Fibroblast of villous mesenchyme (primary cell): ENCODE data around the gene EEF1A2. TPM values are rescaled to one million over a fixed set of nuclear protein-coding genes. Genes with fewer than 3 reads are reported as not detected.

Experiments used
- DNase-seq: peaks from one replicate; pipeline ENCODE4 v3.0.0-alpha.2; 2010; ENCODE audit warnings: low read depth
- H3K4me3 ChIP-seq: 2 replicates; pipeline ENCODE4 v1.5.1; 2011; ENCODE audit warnings: low read depth, mild to moderate bottlenecking, low read length
- CTCF ChIP-seq: IDR thresholded peaks from 2 replicates; pipeline ENCODE4 v1.5.1; 2012; ENCODE audit warnings: low read depth, mild to moderate bottlenecking, low read length; ENCODE audit not compliant: insufficient read depth
- total RNA-seq: library from RNA; depleted of rRNA; stranded (reverse); fragments of >200 nt; gene quantifications from 2 replicates; pipeline ENCODE4 v1.2.3, GENCODE V29; 2012

EEF1A2 gene
- total RNA-seq, 1 donor: 0.43 TPM

- no peak for TF ChIP-seq CTCF
- no peak for DNase-seq
- H3K4me3 ChIP-seq: no peak overlapping the region
Observed at GRCh38 chr20:63504642-63505041, 5.8 kb upstream of the EEF1A2 start.

GRCh38 chr20:63503524-63503923 is 4.6 kb upstream of the EEF1A2 start:
- no peak for DNase-seq
- H3K4me3 ChIP-seq: no peak overlapping the region
- TF ChIP-seq CTCF: no peak

- no peak for DNase-seq
- no peak overlapping the region for H3K4me3 ChIP-seq
- TF ChIP-seq CTCF: no peak
Observed at GRCh38 chr20:63502671-63503172, 3.8 kb upstream of the EEF1A2 start.

- no peak overlapping the region for H3K4me3 ChIP-seq
- no peak for DNase-seq
- TF ChIP-seq CTCF: no peak
Observed at GRCh38 chr20:63501818-63502670, 3.2 kb upstream of the EEF1A2 start.

- DNase-seq: no peak
- TF ChIP-seq CTCF: no peak
Observed at GRCh38 chr20:63500902-63501817, 2.3 kb upstream of the EEF1A2 start.

GRCh38 chr20:63500151-63500901 is 1.4 kb upstream of the EEF1A2 start:
- DNase-seq: no peak
- no peak overlapping the region for H3K4me3 ChIP-seq

More at GRCh38 chr20:63500902-63501817, 2.3 kb upstream of the EEF1A2 start:
- no peak overlapping the region for H3K4me3 ChIP-seq

More at GRCh38 chr20:63500151-63500901, 1.4 kb upstream of the EEF1A2 start:
- no peak for TF ChIP-seq CTCF
